ENCODE measurements around the gene MBTPS1. TPM values are rescaled to one million over a fixed set of nuclear protein-coding genes. Genes with fewer than 3 reads are reported as not detected.
"Not testable (repeated sequence)": the region's sequence is repeated elsewhere in the genome, so short reads cannot be mapped to it uniquely, and the experiment has no call there.

The MBTPS1 gene
- total and polyA plus RNA-seq, 5 donors = 59.3 to 112 (median 97.4) TPM

- 90% methylated on average over 11 of the region's 11 CpGs for WGBS
- Histone ChIP-seq H3K27ac (ENCODE audit: low read length) (no peak overlapping the region), H3K4me3 (ENCODE audit: low read length) (no peak overlapping the region), H3K27me3 (ENCODE audit: control insufficient read depth, insufficient read depth) (no peaks in the 10 kb centered on the region), H3K9me3 (ENCODE audit: control insufficient read depth, low read length) (no peaks in the 10 kb centered on the region), H3K4me1 (ENCODE audit: control insufficient read depth, insufficient read depth, low read length) (no peaks in the 10 kb centered on the region)
- DNase-seq (no peak), ATAC-seq (no peak)
- intact Hi-C loops (cut with DNase I) = no loop called here
These were observed 19.8 kb upstream of the MBTPS1 start for GRCh38 chr16:84136331-84137125.

- no peak overlapping the region for H3K27ac ChIP-seq (ENCODE audit: low read length)
- no peaks in the 10 kb centered on the region for H3K4me1 ChIP-seq (ENCODE audit: control insufficient read depth, insufficient read depth, low read length)
- 82% methylated on average over 7 of the region's 7 CpGs for WGBS
- DNase-seq (no peak), ATAC-seq (no peak)
- intact Hi-C loops (cut with DNase I) = no loop called here
- H3K27me3 ChIP-seq (ENCODE audit: control insufficient read depth, insufficient read depth) = no peaks in the 10 kb centered on the region
- H3K9me3 ChIP-seq (ENCODE audit: control insufficient read depth, low read length) = no peaks in the 10 kb centered on the region
- H3K4me3 ChIP-seq (ENCODE audit: low read length) = no peak overlapping the region
These were observed 16.0 kb upstream of the MBTPS1 start for GRCh38 chr16:84132527-84133285.

GRCh38 chr16:84131117-84131516 lies 14.4 kb upstream of the MBTPS1 start:
- WGBS = 80% methylated on average over 5 of the region's 5 CpGs
- H3K27me3 ChIP-seq (ENCODE audit: control insufficient read depth, insufficient read depth) = no peaks in the 10 kb centered on the region
- H3K4me1 ChIP-seq (ENCODE audit: control insufficient read depth, insufficient read depth, low read length) = no peaks in the 10 kb centered on the region
- intact Hi-C loops (cut with DNase I) = no loop called here
- H3K27ac ChIP-seq (ENCODE audit: low read length) = no peak overlapping the region
- no peaks in the 10 kb centered on the region for H3K9me3 ChIP-seq (ENCODE audit: control insufficient read depth, low read length)
- DNase-seq = no peak
- ATAC-seq = no peak
- H3K4me3 ChIP-seq (ENCODE audit: low read length) = no peak overlapping the region

- 90% methylated on average over 7 of the region's 7 CpGs for WGBS
- intact Hi-C loops (cut with DNase I) = no loop called here
- H3K9me3 ChIP-seq (ENCODE audit: control insufficient read depth, low read length) = no peaks in the 10 kb centered on the region
These were observed 7.7 kb upstream of the MBTPS1 start for GRCh38 chr16:84124257-84125073.

GRCh38 chr16:84121007-84121406 lies 4.3 kb upstream of the MBTPS1 start:
- DNase-seq = peak in 1 of 3 donors; percentile 43

More at GRCh38 chr16:84124257-84125073, 7.7 kb upstream of the MBTPS1 start:
- ATAC-seq (no peak), DNase-seq (no peak)
- Histone ChIP-seq H3K4me1 (ENCODE audit: control insufficient read depth, insufficient read depth, low read length) (no peaks in the 10 kb centered on the region), H3K27ac (ENCODE audit: low read length) (no peak overlapping the region), H3K27me3 (ENCODE audit: control insufficient read depth, insufficient read depth) (no peaks in the 10 kb centered on the region), H3K4me3 (ENCODE audit: low read length) (no peak overlapping the region)

GRCh38 chr16:84120023-84120422 lies 3.3 kb upstream of the MBTPS1 start:
- Histone ChIP-seq H3K4me1 (ENCODE audit: control insufficient read depth, insufficient read depth, low read length) (no peaks in the 10 kb centered on the region), H3K27ac (ENCODE audit: low read length) (no peak overlapping the region), H3K4me3 (ENCODE audit: low read length) (no peak overlapping the region), H3K9me3 (ENCODE audit: control insufficient read depth, low read length) (no peaks in the 10 kb centered on the region), H3K27me3 (ENCODE audit: control insufficient read depth, insufficient read depth) (no peaks in the 10 kb centered on the region)
- intact Hi-C loops (cut with DNase I) = no loop called here
- WGBS = 64% methylated on average over 5 of the region's 5 CpGs
- ATAC-seq (no peak), DNase-seq (no peak)

More at GRCh38 chr16:84121007-84121406, 4.3 kb upstream of the MBTPS1 start:
- no peak overlapping the region for H3K27ac ChIP-seq (ENCODE audit: low read length)
- H3K9me3 ChIP-seq (ENCODE audit: control insufficient read depth, low read length) = no peaks in the 10 kb centered on the region
- intact Hi-C loops (cut with DNase I) = no loop called here
- H3K4me3 ChIP-seq (ENCODE audit: low read length) = no peak overlapping the region
- H3K4me1 ChIP-seq (ENCODE audit: control insufficient read depth, insufficient read depth, low read length) = no peaks in the 10 kb centered on the region
- ATAC-seq = no peak
- 88% methylated on average over 10 of the region's 10 CpGs for WGBS
- no peaks in the 10 kb centered on the region for H3K27me3 ChIP-seq (ENCODE audit: control insufficient read depth, insufficient read depth)

GRCh38 chr16:84119368-84119767 lies 2.6 kb upstream of the MBTPS1 start:
- WGBS = 88% methylated on average over 13 of the region's 13 CpGs
- Histone ChIP-seq H3K27me3 (ENCODE audit: control insufficient read depth, insufficient read depth) (no peaks in the 10 kb centered on the region), H3K9me3 (ENCODE audit: control insufficient read depth, low read length) (no peaks in the 10 kb centered on the region), H3K4me1 (ENCODE audit: control insufficient read depth, insufficient read depth, low read length) (no peaks in the 10 kb centered on the region), H3K4me3 (ENCODE audit: low read length) (no peak overlapping the region), H3K27ac (ENCODE audit: low read length) (no peak overlapping the region)
- intact Hi-C loops (cut with DNase I) = no loop called here
- no peak for ATAC-seq
- no peak for DNase-seq

- 93% methylated on average over 5 of the region's 5 CpGs for WGBS
- H3K27me3 ChIP-seq (ENCODE audit: control insufficient read depth, insufficient read depth); DNase-seq; intact Hi-C loops (cut with DNase I); H3K27ac ChIP-seq (ENCODE audit: low read length); H3K4me3 ChIP-seq (ENCODE audit: low read length); ATAC-seq; H3K9me3 ChIP-seq (ENCODE audit: control insufficient read depth, low read length); H3K4me1 ChIP-seq (ENCODE audit: control insufficient read depth, insufficient read depth, low read length): not testable (repeated sequence)
These were observed 1.6 kb upstream of the MBTPS1 start for GRCh38 chr16:84118315-84118714.

GRCh38 chr16:84117494-84117843 lies 727 bp upstream of the MBTPS1 start:
- no peaks in the 10 kb centered on the region for H3K9me3 ChIP-seq (ENCODE audit: control insufficient read depth, low read length)
- intact Hi-C loops (cut with DNase I) = no loop called here
- no peaks in the 10 kb centered on the region for H3K4me1 ChIP-seq (ENCODE audit: control insufficient read depth, insufficient read depth, low read length)
- DNase-seq (no peak), ATAC-seq (peak; percentile 1 to 18)
- no peak overlapping the region for H3K27ac ChIP-seq (ENCODE audit: low read length)
- H3K4me3 ChIP-seq (ENCODE audit: low read length) = peak overlapping the region; percentile 94
- 8% methylated on average over 12 of the region's 12 CpGs for WGBS
- no peaks in the 10 kb centered on the region for H3K27me3 ChIP-seq (ENCODE audit: control insufficient read depth, insufficient read depth)

GRCh38 chr16:84115919-84116719 lies 623 bp downstream of the MBTPS1 start:
- ATAC-seq (peak; percentile 0), DNase-seq (no peak)
- Histone ChIP-seq H3K27me3 (ENCODE audit: control insufficient read depth, insufficient read depth) (no peaks in the 10 kb centered on the region), H3K27ac (ENCODE audit: low read length) (peak overlapping the region; percentile 75), H3K4me3 (ENCODE audit: low read length) (peak overlapping the region; percentile 94), H3K9me3 (ENCODE audit: control insufficient read depth, low read length) (no peaks in the 10 kb centered on the region), H3K4me1 (ENCODE audit: control insufficient read depth, insufficient read depth, low read length) (no peaks in the 10 kb centered on the region)
- intact Hi-C loops (cut with DNase I) = no loop called here
- WGBS = 1% methylated on average over 57 of the region's 57 CpGs
